DMS153 treated with DMSO at 0.1 percent for 48 hours (cell line): Measurements from ENCODE around the gene RAPGEF2.

Experiments used
- DNase-seq: peaks from one replicate; lab custom pipeline; 2025; ENCODE audit not compliant: unreplicated experiment; lab: John Stamatoyannopoulos, UW

RAPGEF2 gene

DNA sequence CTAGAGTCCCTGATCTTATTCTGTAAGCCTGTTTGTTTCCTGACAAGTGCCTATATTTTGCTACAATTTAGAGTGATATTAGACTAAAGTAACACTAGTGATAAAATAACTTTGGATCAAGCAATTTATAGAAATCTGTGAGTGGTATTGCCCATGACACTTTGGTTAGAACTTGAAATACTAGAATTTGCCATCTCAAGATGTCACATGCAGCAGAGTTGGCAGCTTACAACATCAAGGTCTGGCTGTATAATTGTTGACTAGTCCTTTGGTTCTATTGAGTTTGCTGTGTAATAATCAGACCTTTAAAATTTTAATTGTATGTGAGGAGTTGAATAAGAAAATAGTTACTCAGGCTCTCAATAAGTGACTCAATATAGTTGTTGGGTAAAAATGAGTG is 167.1 kb downstream of the RAPGEF2 start:
- DNase-seq = no peak

DNA sequence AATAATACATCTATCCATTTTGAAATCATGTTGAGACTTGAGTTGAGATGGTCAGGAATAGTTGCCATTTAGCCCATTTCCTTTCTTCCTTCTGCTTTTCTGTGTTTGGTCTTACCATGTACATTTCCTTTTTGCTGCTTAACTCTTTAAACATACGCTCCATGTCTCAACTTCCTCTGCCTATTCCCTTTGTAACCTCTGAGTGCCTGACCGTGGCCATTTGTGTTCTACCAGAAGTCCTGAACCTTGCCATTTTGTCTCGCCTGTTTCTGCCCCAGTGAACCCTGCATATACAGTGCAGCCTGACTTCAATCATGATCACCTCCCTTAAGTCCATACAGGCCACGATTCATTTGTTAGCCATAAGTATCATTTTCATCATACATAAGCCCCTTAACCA is 169.0 kb downstream of the RAPGEF2 start:
- no peak for DNase-seq

DNA sequence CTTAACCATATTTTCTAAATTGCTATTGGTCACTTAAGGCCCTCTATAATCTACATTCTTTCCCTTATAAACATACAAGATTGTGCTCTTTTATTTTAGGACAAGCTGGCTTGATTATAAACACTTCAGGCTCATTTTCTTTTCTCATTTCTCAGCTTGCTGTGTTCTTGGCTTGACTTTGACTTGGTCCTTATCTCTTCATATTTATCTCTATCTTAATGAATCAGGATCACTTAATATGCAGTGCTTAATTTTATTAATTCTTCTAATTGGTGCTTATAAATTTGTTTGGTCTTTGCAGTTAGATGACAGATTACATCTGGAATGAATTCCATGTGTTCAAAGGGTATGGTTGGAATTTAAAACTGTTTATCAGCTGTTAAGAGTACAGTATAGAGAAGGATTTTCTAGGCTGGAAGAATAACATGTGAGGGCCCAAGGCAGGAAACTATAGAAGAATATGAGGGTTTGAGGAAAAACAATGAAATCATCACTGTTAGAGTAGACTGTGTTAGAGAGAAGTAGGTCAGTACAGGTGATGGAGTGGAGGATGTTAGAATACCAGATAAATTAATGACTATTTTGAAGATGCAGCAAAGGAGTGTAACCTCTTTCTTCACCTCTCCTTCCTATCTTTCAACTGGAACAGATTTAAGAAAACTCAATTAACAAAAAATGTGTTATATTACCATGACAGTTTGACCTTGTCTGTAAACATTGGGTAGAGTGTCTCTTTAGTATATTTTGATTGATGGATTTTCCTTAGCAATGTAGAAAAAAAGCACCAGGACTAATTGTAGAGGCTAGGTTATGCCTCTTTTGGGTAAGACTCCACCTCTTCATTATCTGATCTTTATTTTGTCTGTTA is 169.6 kb downstream of the RAPGEF2 start:
- no peak for DNase-seq

DNA sequence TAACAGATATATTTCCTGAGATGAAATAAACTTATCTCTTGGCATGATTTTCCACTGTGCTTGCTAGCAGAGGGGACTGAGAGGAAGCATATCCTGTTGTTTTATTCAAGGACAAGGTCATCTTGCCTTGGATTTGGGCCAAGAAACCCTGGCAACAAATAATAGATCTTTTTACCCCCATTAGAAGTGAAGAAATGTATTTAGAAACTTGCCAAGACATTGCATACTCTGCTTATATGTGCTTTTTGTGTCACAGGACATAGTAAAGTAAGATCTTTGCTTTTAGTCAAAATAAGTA is 170.2 kb downstream of the RAPGEF2 start:
- DNase-seq = no peak

DNA sequence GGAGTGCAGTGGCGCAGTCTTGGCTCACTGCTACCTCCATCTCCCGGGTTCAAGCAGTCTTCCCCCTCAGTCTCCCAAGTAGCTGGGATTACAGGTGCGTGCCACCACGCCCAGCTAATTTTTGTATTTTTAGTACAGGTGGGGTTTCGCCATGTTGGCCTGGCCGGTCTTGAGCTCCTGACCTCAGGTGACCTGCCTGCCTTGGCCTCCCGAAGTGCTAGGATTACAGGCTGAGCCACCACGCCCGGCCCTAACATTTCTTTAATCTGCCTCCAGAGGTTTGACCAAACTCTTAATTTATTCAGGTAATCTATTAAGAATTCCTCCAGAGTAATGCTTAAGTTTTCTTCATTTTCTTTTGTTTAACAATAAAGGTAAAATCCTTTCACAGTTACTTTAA is 171.0 kb downstream of the RAPGEF2 start:
- no peak for DNase-seq

DNA sequence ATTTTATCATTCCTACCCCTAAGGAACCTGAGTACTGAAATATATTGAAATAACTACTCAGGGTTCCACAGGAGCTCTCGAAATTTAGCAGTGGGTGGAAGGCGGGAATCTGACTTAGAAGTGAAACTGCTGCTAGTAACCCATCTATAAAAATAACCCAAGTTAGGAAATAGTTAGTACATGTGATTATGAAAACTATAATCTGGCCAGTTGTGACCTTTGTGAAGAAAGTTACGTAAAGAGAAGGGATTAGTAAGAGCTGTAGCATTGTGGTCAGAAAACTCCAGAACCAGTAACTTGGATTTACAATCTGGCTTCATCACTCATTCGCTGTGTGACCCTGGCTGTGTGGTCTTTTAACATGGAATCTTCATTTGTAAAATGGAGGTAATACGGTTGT is 175.5 kb downstream of the RAPGEF2 start:
- DNase-seq = no peak

DNA sequence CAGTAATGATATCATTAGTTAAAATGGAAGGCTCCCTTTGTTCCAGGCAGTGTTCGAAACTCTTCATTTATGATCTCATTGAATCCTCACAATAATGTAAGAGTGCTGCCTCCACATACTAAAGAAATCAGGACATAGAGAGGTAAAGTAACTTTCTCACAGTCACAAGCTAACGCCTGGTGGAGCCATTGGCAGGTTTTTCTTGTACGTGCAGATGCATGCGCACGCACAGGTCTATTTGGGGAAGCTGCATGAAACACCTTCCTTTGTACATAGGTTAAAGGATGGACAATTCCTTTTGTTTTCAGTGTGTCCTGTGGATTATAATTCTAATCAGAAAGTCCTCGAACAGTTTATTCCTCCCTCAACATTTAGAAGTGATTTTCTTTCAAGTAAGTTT is 176.2 kb downstream of the RAPGEF2 start:
- no peak for DNase-seq

DNA sequence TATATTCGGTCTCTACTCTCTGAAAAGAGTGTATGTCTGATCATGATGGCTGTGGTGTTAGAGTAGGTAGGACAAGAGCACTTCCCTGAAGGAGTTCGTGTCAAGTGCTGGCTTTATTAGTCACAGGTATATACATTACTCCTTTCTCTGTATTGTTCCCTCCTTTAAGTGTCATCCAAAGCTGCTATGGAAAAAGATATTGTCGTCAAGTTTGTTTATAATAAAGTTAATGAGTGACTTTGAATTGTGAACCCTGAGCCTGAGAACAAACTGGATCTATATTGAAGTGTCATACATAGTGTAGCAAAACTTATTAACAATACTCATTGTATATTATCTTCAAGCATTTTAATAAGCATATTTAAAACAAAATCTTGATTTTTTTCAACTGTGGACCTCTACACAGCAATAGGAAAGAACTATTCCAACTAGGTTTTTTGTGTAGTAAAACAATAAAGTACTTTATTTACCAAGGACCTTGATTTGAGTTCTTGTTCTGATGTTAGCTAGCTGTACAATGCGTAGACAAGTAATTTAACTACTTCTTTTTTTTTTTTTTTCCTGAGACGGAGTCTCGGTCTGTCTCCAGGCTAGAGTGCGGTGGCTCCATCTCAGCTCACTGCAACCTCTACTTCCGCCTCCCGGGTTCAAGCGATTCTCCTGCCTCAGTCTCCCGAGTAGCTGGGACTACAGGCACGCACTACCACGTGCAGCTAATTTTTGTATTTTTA is 177.7 kb downstream of the RAPGEF2 start:
- no peak for DNase-seq

DNA sequence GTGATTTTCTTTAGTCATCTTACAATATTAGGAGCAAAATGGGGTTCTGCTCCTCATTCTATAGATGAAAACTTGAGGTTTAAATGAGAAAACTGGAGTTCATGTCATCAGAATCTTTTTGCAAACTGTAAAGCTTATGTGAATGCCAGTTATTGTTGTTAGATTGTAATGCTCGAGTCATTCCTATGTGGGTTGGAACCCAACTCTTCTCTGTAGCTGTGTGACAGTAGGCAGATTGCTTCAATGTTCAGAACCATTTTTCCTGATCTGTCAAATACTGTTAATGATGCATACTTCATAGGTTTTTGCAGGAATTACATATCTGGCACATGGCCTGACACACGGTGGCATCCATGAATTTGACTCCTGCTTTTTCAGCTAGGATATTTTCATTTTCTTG is 178.9 kb downstream of the RAPGEF2 start:
- no peak for DNase-seq

DNA sequence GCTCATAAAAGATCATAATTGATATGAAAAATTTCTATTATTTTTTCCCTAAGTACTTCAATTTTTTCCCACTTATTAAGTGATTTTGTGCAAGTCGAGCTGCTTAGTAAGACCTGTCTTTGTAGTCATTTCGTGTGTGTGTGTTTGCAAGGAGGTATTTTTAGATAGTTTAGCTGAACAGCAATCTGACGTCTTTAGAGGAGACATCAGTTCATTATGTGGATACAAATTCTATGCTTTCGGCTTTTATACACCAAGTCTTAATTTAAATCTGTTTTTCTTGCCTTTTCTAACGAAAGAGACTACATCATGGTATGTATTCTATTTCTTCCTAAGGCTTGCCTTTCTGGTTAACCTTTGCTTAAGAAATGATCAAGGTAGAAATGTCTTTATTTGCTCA is 179.4 kb downstream of the RAPGEF2 start:
- no peak for DNase-seq

DNA sequence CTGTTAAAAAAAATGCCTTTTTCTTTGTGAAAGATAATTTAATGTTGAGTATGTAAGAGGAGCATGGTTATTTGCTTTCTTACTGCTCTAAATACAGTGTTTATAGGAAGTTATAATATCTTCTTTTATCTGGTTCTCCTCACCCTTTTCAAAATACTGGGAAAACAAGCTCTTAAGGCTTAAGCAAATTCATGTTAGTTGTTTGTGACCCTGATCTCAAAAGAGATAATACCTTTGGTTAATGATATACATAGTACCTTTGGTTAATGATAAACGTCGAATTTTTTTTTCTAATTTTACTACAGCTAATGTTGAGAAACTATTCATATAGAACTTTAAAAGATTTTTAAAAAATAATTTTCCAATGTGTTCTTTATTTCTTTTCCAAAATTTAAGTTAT is 180.1 kb downstream of the RAPGEF2 start:
- no peak for DNase-seq

DNA sequence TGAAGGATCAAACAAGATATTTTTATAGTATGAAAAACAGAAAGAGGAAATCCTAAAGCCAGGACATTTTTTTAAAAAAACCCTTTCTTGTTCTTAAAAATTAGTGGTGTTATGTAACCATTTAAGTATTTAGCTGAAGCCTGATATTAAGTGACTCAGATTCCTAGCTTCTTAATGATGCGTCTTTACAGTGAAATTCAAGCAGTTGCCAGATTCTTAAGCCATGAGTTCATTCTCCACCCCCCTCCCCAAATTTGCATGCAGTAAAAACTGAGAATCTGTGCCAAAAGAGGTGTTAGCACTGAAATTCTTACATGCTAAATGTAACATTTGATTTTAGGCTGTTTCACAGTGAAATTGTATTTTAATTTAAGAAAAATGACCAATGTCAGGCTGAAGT is 180.8 kb downstream of the RAPGEF2 start:
- DNase-seq = no peak

DNA sequence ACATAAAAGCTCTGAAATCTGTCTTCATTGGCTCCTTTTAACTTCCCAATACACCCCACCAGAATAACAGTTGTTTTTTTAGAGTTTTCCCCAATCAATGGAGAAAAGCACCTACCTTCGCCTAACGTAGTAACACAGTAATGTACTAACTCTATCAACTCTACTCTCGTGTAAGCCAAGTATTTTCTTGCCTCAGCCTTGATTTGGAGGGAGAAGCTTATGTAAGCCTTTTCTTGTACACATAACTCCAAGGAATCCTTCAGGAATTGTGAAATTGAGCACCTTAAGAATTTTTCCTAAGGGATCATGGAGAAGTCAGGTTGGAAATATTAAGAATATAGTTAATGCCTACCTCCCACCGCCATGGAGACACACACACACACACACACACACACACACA is 181.2 kb downstream of the RAPGEF2 start:
- no peak for DNase-seq

DNA sequence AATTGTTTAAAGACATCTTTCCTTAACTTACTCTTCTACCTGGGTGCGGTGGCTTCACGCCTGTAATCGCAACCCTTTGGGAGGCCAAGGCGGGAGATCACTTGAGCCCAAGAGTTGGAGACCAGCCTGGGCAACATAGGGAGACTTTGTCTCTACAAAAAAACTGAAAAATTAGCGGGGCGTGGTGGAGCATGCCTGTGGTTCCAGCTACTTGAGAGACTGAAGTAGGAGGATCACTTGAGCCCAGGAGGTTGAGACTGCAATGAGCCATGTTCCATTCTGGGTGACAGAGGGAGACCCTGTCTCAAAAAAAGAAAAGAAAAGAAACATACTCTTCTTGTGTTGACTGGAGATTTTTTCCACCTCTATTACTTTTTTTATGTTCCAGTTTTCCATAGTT is 181.9 kb downstream of the RAPGEF2 start:
- DNase-seq = no peak

DNA sequence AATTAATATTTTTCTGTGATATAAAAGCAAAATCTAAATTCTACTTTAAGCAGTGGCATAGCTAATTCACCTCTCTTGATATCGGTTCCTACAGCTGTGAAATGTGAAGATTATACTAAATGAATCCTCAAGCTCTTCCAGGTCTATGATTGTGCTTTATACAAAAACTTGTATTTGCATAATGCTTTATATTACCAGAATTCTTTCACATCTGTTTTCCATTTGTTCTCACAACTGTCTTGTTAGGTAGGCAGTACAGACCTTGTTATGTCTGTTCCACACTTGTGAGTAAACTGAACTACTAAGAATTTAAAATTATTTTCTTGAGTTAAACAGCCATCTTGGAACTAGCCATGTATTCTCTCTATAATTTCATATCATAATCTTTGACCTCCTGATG is 184.9 kb downstream of the RAPGEF2 start:
- DNase-seq = no peak

DNA sequence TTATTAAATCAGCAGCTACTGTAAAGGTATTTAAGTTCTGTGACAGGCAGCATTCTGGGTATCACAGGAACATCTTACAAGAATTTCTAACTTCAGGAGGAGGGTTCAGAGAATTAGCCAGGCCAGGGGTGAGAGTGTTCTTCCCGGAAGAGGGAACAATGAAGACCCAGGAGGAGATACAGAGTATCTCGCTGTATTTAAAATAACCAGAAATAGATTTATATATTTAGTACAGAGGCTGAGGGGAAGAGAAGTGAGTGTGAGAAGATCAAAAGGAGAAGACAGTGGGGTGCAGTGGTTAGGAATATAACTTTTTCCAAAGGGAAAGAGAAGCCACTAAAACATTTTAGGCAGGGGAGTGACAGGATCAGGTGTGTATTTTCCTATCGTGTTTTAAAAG is 186.8 kb downstream of the RAPGEF2 start:
- DNase-seq = no peak

DNA sequence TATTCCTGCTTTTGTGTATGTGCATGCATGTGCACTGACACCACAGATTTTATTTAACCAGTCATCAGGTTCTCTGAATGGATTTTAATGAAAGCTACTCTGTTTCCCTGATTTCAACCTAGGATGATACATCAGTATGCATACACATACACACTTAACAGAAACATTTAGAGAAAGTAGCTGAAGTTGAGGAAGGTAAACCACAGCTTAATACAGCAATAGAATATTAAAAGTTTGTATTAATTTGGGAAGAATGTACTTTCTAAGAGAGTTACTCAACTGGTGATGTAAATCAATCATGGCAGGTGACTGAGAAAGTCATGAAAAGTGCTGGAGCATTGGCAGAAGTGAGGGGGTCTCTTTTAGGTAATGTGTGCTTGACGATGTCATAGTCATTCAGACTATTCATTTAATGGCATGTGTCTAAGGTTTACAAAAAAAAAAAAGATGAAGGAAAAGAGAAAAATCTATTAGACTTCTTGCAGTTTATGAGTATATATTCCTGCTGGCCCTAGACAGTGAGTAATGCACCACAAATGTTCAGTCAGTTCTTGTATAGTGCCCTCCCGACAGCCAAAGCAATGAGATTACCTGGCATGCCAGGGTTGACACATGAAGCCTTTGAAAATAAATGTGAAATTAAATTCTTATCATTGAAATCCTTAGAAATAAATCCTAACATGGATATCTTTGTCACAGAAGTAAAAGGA is 187.6 kb downstream of the RAPGEF2 start:
- DNase-seq = no peak

DNA sequence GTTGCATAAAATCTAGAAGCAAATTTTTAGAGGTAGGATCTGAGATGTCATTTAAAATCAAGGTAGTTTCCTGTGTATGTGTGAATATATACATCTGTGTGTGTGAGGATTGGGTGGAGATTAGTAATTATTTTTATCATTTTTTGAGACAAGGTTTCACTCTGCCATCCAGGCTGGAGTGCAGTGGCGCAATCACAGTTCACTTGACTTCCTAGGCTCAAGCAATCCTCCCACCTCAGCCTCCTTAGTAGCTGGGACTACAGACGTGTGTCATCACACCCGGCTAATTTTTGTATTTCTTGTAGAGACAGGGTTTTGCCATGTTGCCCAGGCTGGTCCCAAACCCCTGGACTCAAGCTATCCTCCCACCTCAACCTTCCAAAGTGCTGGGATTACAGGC is 188.3 kb downstream of the RAPGEF2 start:
- no peak for DNase-seq

DNA sequence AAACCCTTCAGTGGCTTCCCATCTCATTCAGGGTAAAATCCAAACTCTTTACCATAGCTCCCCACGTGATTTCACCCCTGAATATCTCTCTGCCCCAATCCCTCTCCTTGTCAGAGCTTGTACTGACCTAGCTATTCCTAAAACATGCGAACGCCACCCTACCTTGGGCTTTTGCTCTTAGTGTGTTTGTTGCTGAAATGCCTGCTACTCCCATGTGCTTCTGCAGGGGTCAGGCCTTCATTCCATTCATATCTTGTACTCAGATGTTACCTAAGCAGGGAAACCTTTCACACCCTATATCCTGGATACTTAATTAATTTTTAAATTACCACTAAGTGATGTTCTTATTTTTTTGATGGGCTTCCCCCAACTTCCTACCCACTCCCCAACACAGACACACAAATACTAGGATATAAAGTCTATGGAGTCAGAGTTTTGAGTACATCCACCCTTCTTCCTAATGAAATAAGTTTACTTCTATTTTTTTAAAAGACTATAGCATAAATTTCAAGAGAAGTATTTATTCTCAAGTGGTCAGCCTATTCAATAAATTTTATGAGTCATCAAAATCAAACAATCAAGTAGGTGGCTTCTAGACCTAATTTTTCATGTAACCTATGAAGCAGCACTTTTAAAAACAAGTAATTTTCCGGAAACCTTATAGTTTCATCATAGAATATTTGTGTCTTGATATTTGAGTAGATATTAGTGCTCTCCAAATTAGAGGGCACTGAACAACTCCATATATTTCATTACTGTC is 189.4 kb downstream of the RAPGEF2 start:
- no peak for DNase-seq

DNA sequence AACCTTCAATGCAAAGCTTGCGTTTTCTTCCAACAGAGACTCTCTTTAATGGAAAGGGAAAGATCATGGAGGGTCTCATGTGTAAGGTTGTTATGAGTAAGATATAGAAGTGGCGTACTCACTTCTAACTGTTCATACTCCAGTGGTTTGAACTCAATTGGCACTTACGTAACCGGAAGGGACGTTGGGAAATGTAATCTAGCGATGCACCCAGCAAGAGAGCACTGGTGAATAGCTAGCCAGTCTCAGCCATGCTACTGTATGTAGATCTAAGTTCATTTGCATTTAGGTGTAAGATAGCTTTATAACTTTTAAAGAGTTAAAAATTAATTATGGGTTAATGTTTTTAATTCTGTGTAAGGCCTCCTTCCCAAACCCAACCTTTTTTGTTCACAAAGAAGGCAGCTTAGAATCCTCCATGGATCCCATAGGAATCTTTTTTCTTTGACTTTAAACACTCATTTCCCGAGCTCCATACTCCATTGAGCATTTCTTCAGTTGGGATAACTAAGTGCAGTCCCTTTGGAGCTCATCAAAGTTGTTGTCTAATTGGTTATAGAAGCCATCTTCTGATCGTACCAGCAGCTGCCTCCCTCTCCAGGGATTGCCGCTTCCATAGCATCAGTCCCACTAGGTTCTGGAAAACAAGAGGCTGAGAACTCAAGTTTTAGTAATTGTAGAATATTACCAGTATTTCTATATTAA is 191.1 kb downstream of the RAPGEF2 start:
- no peak for DNase-seq

DNA sequence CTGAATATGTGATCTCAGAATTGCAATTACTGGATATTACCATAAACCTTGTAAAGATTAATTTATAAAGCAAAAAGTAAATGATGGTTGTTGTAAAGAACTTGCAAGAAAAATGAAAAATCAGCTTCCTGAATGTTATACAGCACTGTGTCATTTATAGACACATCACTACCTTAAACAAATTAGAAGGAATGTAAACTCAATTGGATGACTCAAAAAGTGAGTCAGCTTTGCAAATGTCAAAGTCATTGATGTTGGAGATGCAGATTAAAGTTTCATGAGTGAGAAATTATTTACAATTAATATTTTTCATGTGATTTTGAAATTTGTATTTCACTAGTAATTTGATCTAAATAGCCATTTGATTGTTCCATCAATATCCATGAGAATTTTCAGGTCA is 193.2 kb downstream of the RAPGEF2 start:
- no peak for DNase-seq
